Breast epithelium (tissue), 4 donors: ENCODE results near the gene GPR78. TPM values are rescaled to one million over a fixed set of nuclear protein-coding genes. Genes with fewer than 3 reads are reported as not detected.

Source experiments
- DNase-seq, 2 donors: peaks; one replicate each; pipeline ENCODE4 v3.0.0-alpha.2; 2019; ENCODE audit warnings: low spot score in 2 of 2
- H3K27ac ChIP-seq, 2 donors: fragments of 200-600 bp; sonication (generic) in 1 of 2; one replicate each; pipeline ENCODE4 v1.5.1; 2016 to 2019; ENCODE audit warnings: mild to moderate bottlenecking in 1 of 2
- H3K27me3 ChIP-seq, 2 donors: fragments of 200-600 bp; sonication (generic) in 1 of 2; one replicate each; pipeline versions ENCODE4 v1.5.1 to v1.6.0; 2017 to 2019; ENCODE audit warnings: control low read depth in 1 of 2, mild to moderate bottlenecking in 1 of 2
- H3K36me3 ChIP-seq: fragments of 200-600 bp; one replicate; pipeline ENCODE4 v1.5.1; 2019
- H3K4me1 ChIP-seq, 2 donors: fragments of 200-600 bp; sonication (generic); one replicate each; pipeline ENCODE4 v1.5.1; 2016 to 2019; ENCODE audit warnings: control low read depth in 1 of 2
- H3K4me3 ChIP-seq, 3 donors: fragments of 200-600 bp; sonication (generic); 1 replicate in 2 of 3; 2 replicates in 1 of 3; pipeline ENCODE4 v1.5.1; 2016 to 2019; ENCODE audit warnings: mild to moderate bottlenecking in 3 of 3, moderate library complexity in 2 of 3
- H3K9me3 ChIP-seq, 2 donors: fragments of 200-600 bp; sonication (generic) in 1 of 2; one replicate each; pipeline ENCODE4 v1.5.1; 2016 to 2019; ENCODE audit warnings: control low read depth in 1 of 2
- POLR2A ChIP-seq: fragments of 450-650 bp; IDR thresholded peaks from one replicate; pipeline ENCODE4 v1.6.1; 2016; ENCODE audit warnings: antibody characterized with exemption, mild to moderate bottlenecking, moderate library complexity
- POLR2AphosphoS5 ChIP-seq, 3 donors: sonication (generic); formaldehyde crosslinking; IDR thresholded peaks; one replicate each; pipeline ENCODE4 v1.6.1; 2017; ENCODE audit warnings: antibody characterized with exemption in 3 of 3
- intact Hi-C: fragments of 100-400 bp; cut with DNase I; formaldehyde crosslinking; loops from one replicate; pipeline ENCODE4 v1.15.1; 2023; ENCODE audit warnings: low total_unique reads
- total RNA-seq, 3 donors: library from RNA; depleted of rRNA; stranded (reverse); fragments of >200 nt; gene quantifications; one replicate each; pipeline ENCODE4 v1.1.0, GENCODE V29; 2016
- TF ChIP-seq, protein P1 (sequence below), 3 donors: fragments of 450-650 bp; IDR thresholded peaks; one replicate each; pipeline ENCODE4 v1.5.1; 2016 to 2017; ENCODE audit warnings: antibody characterized with exemption in 3 of 3, mild to moderate bottlenecking in 3 of 3, moderate library complexity in 3 of 3

The GPR78 gene
- total RNA-seq, 3 donors from 2014 or later = 0.15 to 0.33 TPM; not detected in 1

DNA sequence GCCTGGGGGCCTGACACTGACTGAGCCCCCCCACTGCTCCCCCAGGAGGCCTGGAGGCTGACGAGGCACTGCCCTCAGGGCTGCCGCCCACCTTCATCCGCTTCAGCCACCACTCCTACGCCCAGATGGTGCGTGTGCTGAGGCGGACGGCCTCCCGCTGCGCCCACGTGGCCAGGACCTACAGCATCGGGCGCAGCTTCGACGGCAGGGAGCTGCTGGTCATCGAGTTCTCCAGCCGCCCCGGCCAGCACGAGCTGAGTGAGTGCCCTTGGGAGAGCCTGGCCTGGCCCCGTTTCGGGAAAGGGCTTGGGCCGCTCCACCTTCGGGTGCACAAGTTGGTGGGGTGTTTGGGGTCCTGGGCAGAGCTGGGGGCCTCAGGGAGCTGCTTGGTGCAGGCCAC is 23.7 kb downstream of the GPR78 start:
- no peak overlapping the region for H3K27ac ChIP-seq
- no peak overlapping the region for H3K4me3 ChIP-seq
- DNase-seq = no peak
- no peaks in the 10 kb centered on the region for H3K9me3 ChIP-seq
- no peaks in the 10 kb centered on the region for H3K36me3 ChIP-seq
- TF ChIP-seq POLR2A = no peak
- TF ChIP-seq POLR2AphosphoS5 (IDR thresholded peaks at IDR 0.05) = no peak
- TF ChIP-seq, protein P1, sequence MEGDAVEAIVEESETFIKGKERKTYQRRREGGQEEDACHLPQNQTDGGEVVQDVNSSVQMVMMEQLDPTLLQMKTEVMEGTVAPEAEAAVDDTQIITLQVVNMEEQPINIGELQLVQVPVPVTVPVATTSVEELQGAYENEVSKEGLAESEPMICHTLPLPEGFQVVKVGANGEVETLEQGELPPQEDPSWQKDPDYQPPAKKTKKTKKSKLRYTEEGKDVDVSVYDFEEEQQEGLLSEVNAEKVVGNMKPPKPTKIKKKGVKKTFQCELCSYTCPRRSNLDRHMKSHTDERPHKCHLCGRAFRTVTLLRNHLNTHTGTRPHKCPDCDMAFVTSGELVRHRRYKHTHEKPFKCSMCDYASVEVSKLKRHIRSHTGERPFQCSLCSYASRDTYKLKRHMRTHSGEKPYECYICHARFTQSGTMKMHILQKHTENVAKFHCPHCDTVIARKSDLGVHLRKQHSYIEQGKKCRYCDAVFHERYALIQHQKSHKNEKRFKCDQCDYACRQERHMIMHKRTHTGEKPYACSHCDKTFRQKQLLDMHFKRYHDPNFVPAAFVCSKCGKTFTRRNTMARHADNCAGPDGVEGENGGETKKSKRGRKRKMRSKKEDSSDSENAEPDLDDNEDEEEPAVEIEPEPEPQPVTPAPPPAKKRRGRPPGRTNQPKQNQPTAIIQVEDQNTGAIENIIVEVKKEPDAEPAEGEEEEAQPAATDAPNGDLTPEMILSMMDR (IDR thresholded peaks at IDR 0.05) = no peak
- H3K4me1 ChIP-seq = no peaks in the 10 kb centered on the region
- peaks cover 0 to 18% of the 10 kb centered on the region in 2 donors for H3K27me3 ChIP-seq
- intact Hi-C loops = no loop called here

DNA sequence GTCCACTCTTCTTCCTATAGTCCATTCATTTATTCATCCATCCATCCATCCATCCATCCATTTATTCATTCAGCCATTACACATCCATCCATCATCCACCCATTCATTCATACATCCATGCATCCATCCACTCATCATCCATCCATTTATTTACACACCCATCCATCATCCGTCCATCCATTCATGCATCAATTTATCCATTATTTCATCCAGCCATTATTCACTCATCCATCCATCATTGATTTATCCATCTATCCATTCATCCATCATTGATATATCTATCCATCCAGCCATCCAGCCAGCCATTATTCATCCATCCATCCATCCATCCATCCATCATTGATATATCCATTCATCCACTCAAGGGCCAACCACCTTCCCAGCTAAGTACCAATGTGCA is 25.1 kb downstream of the GPR78 start:
- DNase-seq = no peak
- H3K36me3 ChIP-seq = no peaks in the 10 kb centered on the region
- H3K9me3 ChIP-seq = no peaks in the 10 kb centered on the region
- peaks cover 0 to 18% of the 10 kb centered on the region in 2 donors for H3K27me3 ChIP-seq
- H3K4me3 ChIP-seq = no peak overlapping the region
- TF ChIP-seq, protein P1 (IDR thresholded peaks at IDR 0.05) = no peak
- TF ChIP-seq POLR2AphosphoS5 (IDR thresholded peaks at IDR 0.05) = no peak
- TF ChIP-seq POLR2A = no peak
- H3K4me1 ChIP-seq = no peaks in the 10 kb centered on the region
- intact Hi-C loops = no loop called here
- no peak overlapping the region for H3K27ac ChIP-seq

DNA sequence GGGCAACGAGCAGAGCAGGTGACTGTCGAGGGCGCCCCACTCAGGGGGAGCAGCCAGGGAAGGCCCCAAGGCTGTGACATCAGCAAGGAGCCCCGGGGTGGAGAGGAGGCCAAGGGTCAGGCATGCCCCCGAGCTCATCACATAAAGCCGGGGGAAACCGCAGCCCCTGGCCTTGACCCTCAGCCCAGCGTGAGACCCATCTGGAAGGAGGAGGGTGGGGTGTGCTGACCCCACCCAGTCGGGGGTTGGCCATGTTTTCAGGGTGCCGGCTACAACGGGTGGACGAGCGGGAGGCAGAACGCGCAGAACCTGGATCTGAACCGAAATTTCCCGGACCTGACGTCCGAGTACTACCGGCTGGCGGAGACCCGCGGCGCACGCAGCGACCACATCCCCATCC is 26.3 kb downstream of the GPR78 start:
- TF ChIP-seq POLR2A (no peak), POLR2AphosphoS5 (IDR thresholded peaks at IDR 0.05) (no peak)
- TF ChIP-seq, protein P1 (IDR thresholded peaks at IDR 0.05) = no peak
- Histone ChIP-seq H3K9me3 (no peaks in the 10 kb centered on the region), H3K4me3 (no peak overlapping the region), H3K27me3 (peaks cover 0 to 18% of the 10 kb centered on the region in 2 donors), H3K27ac (no peak overlapping the region), H3K4me1 (no peaks in the 10 kb centered on the region), H3K36me3 (no peaks in the 10 kb centered on the region)
- DNase-seq = no peak
- intact Hi-C loops = no loop called here

DNA sequence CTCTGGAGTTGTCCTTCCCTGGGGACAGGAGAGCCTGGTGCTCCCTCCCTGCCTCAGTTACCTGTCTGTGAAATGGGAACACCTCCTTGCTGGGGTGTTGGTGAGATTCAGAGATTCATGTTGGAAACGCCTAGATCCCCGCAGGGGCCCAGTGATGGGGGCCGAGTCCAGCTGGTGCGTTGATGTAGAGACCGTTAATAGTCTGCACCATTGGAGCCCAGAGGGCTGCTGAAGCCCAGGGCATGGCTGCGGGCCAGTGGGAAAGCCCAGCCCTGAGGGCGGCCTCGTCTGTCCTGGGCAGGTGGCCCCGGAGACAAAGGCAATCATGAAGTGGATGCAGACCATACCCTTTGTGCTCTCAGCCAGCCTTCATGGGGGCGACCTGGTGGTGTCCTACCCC is 26.8 kb downstream of the GPR78 start:
- Histone ChIP-seq H3K27ac (no peak overlapping the region), H3K36me3 (no peaks in the 10 kb centered on the region), H3K9me3 (no peaks in the 10 kb centered on the region), H3K4me1 (no peaks in the 10 kb centered on the region), H3K27me3 (peaks cover 0 to 18% of the 10 kb centered on the region in 2 donors), H3K4me3 (no peak overlapping the region)
- TF ChIP-seq POLR2AphosphoS5 (IDR thresholded peaks at IDR 0.05) (no peak), POLR2A (no peak)
- TF ChIP-seq, protein P1 (IDR thresholded peaks at IDR 0.05) = no peak
- intact Hi-C loops = no loop called here
- DNase-seq = no peak

DNA sequence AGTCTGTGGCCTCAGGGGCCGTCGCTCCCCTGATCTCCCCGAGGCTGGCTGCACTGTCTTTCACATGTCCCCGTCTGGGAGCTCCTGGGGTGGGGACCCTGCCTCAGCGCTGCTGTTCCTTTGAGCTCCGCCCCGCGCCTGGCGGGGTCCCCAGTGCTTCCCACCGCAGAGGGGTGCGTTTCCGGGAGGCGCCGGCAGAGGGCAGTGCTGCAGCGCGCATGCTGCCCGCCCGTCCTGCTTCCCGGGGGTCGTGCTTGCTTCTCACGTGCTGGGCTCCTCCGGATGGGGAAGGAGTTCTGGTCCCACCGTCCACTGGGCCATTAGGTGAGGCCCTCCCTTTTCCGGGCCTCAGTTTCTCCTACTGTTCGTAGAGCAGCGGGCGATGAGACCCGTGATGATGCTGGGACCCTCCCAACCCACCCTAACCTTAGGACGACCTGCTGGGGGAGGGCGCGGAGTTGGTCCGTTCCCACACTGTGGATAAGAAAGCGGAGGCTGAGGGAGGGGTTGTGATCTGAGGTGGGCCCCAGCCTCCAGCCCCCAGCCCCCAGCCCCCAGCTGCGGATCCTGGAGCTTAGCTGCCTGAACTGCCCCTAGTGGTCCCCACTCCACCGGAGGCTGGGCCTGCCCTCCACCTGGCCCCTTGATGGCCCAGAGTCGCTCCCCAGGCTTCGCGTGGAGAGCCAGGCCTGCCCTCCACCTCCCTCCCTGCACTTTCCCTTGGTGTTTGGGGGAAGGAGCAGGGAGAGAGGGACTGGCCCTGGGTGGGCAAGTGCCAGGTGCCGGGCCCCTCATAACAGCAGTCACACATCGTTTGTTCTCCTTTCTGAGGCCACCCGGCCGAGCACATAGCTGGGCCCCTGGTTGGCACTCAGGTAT is 27.6 kb downstream of the GPR78 start:
- H3K4me3 ChIP-seq = peak overlapping the region in 1 of 3 donors; percentile 13
- TF ChIP-seq, protein P1 (IDR thresholded peaks at IDR 0.05) = peak; percentile 17 to 74 (median 73)
- TF ChIP-seq POLR2A = no peak
- no peaks in the 10 kb centered on the region for H3K36me3 ChIP-seq
- no peak for DNase-seq
- H3K9me3 ChIP-seq = no peaks in the 10 kb centered on the region
- no peaks in the 10 kb centered on the region for H3K4me1 ChIP-seq
- intact Hi-C loops = no loop called here
- peaks cover 0 to 18% of the 10 kb centered on the region in 2 donors for H3K27me3 ChIP-seq
- no peak overlapping the region for H3K27ac ChIP-seq
